IMR-90 (cell line): ENCODE results near the gene ACVR1. TPM values are rescaled to one million over a fixed set of nuclear protein-coding genes. Genes with fewer than 3 reads are reported as not detected.

Experiments
- ATAC-seq: fragments of 200-7000 bp; cut with Tn5 transposase; 2 replicates; pipeline ENCODE4 v1.9.1; 2020; ENCODE audit warnings: low read depth, mild to moderate bottlenecking, moderate library complexity
- BruUV-seq: library from RNA; stranded (reverse); fragments of 400-500 nt; replicated peaks from 2 replicates; lab custom pipeline; 2021; lab: Mats Ljungman, UMichigan
- CTCF ChIA-PET: fragments of 300-600 bp; formaldehyde crosslinking; extraction: SDS; loops from one replicate; lab custom pipeline; 2021; ENCODE audit warnings: antibody characterized with exemption; lab: Yijun Ruan, JAX
- POLR2A ChIA-PET: fragments of 300-600 bp; sonication (Branson Sonifier 250); formaldehyde crosslinking; loops from one replicate; lab custom pipeline; 2022; ENCODE audit warnings: antibody characterized with exemption; ENCODE audit not compliant: unreplicated experiment; lab: Charles Lee
- DNase-seq: peaks from one replicate; pipeline ENCODE4 v3.0.0; 2013
- H2AFZ ChIP-seq: replicated peaks from 2 replicates; pipeline ENCODE3; 2013; ENCODE audit warnings: low read length, mild to moderate bottlenecking; ENCODE audit not compliant: poor library complexity
- H2AK5ac ChIP-seq: 2 replicates; pipeline ENCODE4 v1.6.1; 2013; ENCODE audit warnings: low read depth, low read length, inconsistent platforms
- H2AK9ac ChIP-seq: replicated peaks from 2 replicates; pipeline ENCODE3; 2013; ENCODE audit warnings: mild to moderate bottlenecking, low read depth, low read length, moderate library complexity; ENCODE audit not compliant: poor library complexity
- H2BK120ac ChIP-seq: 2 replicates; pipeline ENCODE4 v1.6.1; 2013; ENCODE audit warnings: low read depth, low read length, inconsistent platforms
- H2BK15ac ChIP-seq: 3 replicates; pipeline ENCODE4 v1.6.1; 2013; ENCODE audit warnings: low read depth, low read length, inconsistent platforms
- H2BK20ac ChIP-seq: 2 replicates; pipeline ENCODE4 v1.6.1; 2013; ENCODE audit warnings: low read depth, mild to moderate bottlenecking, inconsistent platforms, low read length, moderate library complexity
- H2BK5ac ChIP-seq: 2 replicates; pipeline ENCODE4 v1.6.1; 2013; ENCODE audit warnings: mild to moderate bottlenecking, low read depth, low read length, inconsistent platforms; ENCODE audit not compliant: poor library complexity, severe bottlenecking
- H3K14ac ChIP-seq: replicated peaks from 2 replicates; pipeline ENCODE4 v1.6.1; 2013; ENCODE audit warnings: low read depth, low read length, inconsistent platforms
- H3K18ac ChIP-seq: 2 replicates; pipeline ENCODE4 v1.6.1; 2013; ENCODE audit warnings: low read depth, low read length, control low read depth
- H3K23ac ChIP-seq: 2 replicates; pipeline ENCODE4 v1.6.1; 2013; ENCODE audit warnings: low read depth, low read length, inconsistent platforms
- H3K27ac ChIP-seq: 2 replicates; pipeline ENCODE4 v1.5.1; 2013; ENCODE audit warnings: mild to moderate bottlenecking, control low read depth, low read length; ENCODE audit not compliant: insufficient read depth
- H3K27me3 ChIP-seq: 2 replicates; pipeline ENCODE4 v1.6.1; 2013; ENCODE audit warnings: low read length; ENCODE audit not compliant: control insufficient read depth, insufficient read depth
- H3K36me3 ChIP-seq: 2 replicates; pipeline ENCODE4 v1.6.1; 2013; ENCODE audit warnings: low read length, mixed read lengths; ENCODE audit not compliant: control insufficient read depth, insufficient read depth
- H3K4ac ChIP-seq: 2 replicates; pipeline ENCODE4 v1.6.1; 2013; ENCODE audit warnings: low read depth, low read length, inconsistent platforms
- H3K4me1 ChIP-seq: 2 replicates; pipeline ENCODE4 v1.6.1; 2013; ENCODE audit warnings: low read length, mixed read lengths; ENCODE audit not compliant: control insufficient read depth, insufficient read depth
- H3K4me2 ChIP-seq: 2 replicates; pipeline ENCODE4 v1.6.1; 2013; ENCODE audit warnings: low read depth, mild to moderate bottlenecking, control low read depth, low read length, moderate library complexity
- H3K4me3 ChIP-seq: 2 replicates; pipeline ENCODE4 v1.5.1; 2013; ENCODE audit warnings: low read depth, mild to moderate bottlenecking, control low read depth, low read length, moderate library complexity; ENCODE audit not compliant: insufficient read depth
- H3K56ac ChIP-seq: 2 replicates; pipeline ENCODE4 v1.6.1; 2013; ENCODE audit warnings: low read length, inconsistent platforms; ENCODE audit not compliant: insufficient read depth; ENCODE audit errors: extremely low read depth
- H3K79me1 ChIP-seq, 2 experiments: 2 replicates each; pipeline ENCODE4 v1.6.1; 2013; ENCODE audit warnings: low read length in 2 of 2, inconsistent platforms in 1 of 2, low read depth in 1 of 2
- H3K9ac ChIP-seq: 2 replicates; pipeline ENCODE4 v1.6.1; 2013; ENCODE audit warnings: low read depth, low read length, control low read depth
- H3K9me1 ChIP-seq: 2 replicates; pipeline ENCODE4 v1.6.1; 2013; ENCODE audit warnings: low read length, inconsistent platforms; ENCODE audit not compliant: insufficient read depth
- H3K9me3 ChIP-seq: 2 replicates; pipeline ENCODE4 v1.6.1; 2013; ENCODE audit warnings: low read length; ENCODE audit not compliant: control insufficient read depth, insufficient read depth
- H4K20me1 ChIP-seq: 2 replicates; pipeline ENCODE4 v1.6.1; 2013; ENCODE audit warnings: low read length, inconsistent platforms; ENCODE audit not compliant: insufficient read depth
- H4K5ac ChIP-seq: 2 replicates; pipeline ENCODE4 v1.6.1; 2013; ENCODE audit warnings: mild to moderate bottlenecking, low read depth, low read length, control low read depth
- H4K8ac ChIP-seq, 2 experiments: 2 replicates each; pipeline ENCODE4 v1.6.1; 2013; ENCODE audit warnings: low read depth in 2 of 2, low read length in 2 of 2, control low read depth in 1 of 2, inconsistent platforms in 1 of 2
- H4K91ac ChIP-seq: 2 replicates; pipeline ENCODE4 v1.6.1; 2013; ENCODE audit warnings: low read depth, low read length, inconsistent platforms; ENCODE audit not compliant: insufficient read depth
- BHLHE40 ChIP-seq: fragments of 150-350 bp; IDR thresholded peaks from 2 replicates; pipeline ENCODE4 v1.6.1; 2016; ENCODE audit warnings: mild to moderate bottlenecking, low read depth, low read length
- WGBS, 2 experiments: methylation state at CpG; one replicate each; pipeline versions ENCODE4 v1.1.5 to v1.1.7; 2013; ENCODE audit warnings: missing lambda C conversion rate in 2 of 2; ENCODE audit not compliant: insufficient read length in 1 of 2; ENCODE audit errors: extremely low coverage in 2 of 2; 5-methylcytosine and 5-hydroxymethylcytosine counted together
- dilution Hi-C: fragments of 300-500 bp; cut with HindIII; formaldehyde crosslinking; loops from one replicate; pipeline ENCODE4 v1.14.3; 2018; ENCODE audit warnings: low sequenced_read_pairs; ENCODE audit not compliant: unreplicated experiment
- in situ Hi-C: fragments of 300-500 bp; cut with MboI; formaldehyde crosslinking; loops from 3 replicates; pipeline ENCODE4 v1.14.3; 2019; ENCODE audit warnings: low sequenced_read_pairs, inconsistent platforms, mixed read lengths
- intact Hi-C: fragments of 100-400 bp; cut with micrococcal nuclease; formaldehyde crosslinking; loops from 2 replicates; pipeline ENCODE4 v1.10.0; 2022
- polyA plus RNA-seq, 3 experiments: library from polyadenylated mRNA; depleted of rRNA; stranded (reverse); fragments of >200 nt; gene quantifications; 2 replicates each; pipeline ENCODE4 v1.2.3, GENCODE V29; 2012; ENCODE audit warnings: low replicate concordance in 1 of 3
- total RNA-seq: library from RNA; depleted of rRNA; stranded (reverse); fragments of >200 nt; gene quantifications from 2 replicates; pipeline ENCODE4 v1.2.3, GENCODE V29; 2012

ACVR1 gene
- total and polyA plus RNA-seq, 2 of the 4 experiments (the other 2 are of a cell fraction) = 21.1 to 40.8 TPM

- Histone ChIP-seq H3K56ac (no peak overlapping the region), H3K9ac (no peak overlapping the region), H3K9me3 (peaks cover 4% of the 10 kb centered on the region; the same call in 1 of the 2 replicates), H3K4ac (no peak overlapping the region), H4K5ac (no peak overlapping the region), H3K36me3 (peaks cover 16% of the 10 kb centered on the region), H2BK5ac (no peak overlapping the region), H2BK120ac (no peak overlapping the region), H3K4me1 (no peaks in the 10 kb centered on the region), H2BK15ac (no peak overlapping the region), H3K4me3 (no peak overlapping the region), H2AK9ac (no peak overlapping the region), H3K23ac (no peak overlapping the region), H3K4me2 (no peak overlapping the region), H3K9me1 (no peaks in the 10 kb centered on the region), H3K27ac (no peak overlapping the region), H4K8ac (no peak overlapping the region), H3K79me1 (peaks cover 0 to 4% of the 10 kb centered on the region in 2 experiments; a peak in 2 of 4 replicates), H3K14ac (no peak overlapping the region), H2AFZ (no peak overlapping the region), H4K20me1 (no peaks in the 10 kb centered on the region), H2BK20ac (no peak overlapping the region), H3K27me3 (no peaks in the 10 kb centered on the region), H2AK5ac (no peak overlapping the region), H4K91ac (no peak overlapping the region), H3K18ac (no peak overlapping the region)
- no CpG with 5 or more reads among the region's 5 CpGs for WGBS, 2 experiments
- POLR2A ChIA-PET = no interaction called here
- no peak for TF ChIP-seq BHLHE40
- BruUV-seq = no TSS peak
- ATAC-seq (no peak), DNase-seq (no peak)
- in situ Hi-C loops (loop anchor here (25.0 kb wide), 2 partner anchors 274 to 1001 kb away; no protein-coding TSS in a partner anchor), intact Hi-C loops (no loop called here), dilution Hi-C loops (no loop called here)
- CTCF ChIA-PET = no interaction called here
These were observed 115.2 kb downstream of the ACVR1 start for GRCh38 chr2:157760949-157761348.
